ENCODE data around the gene CHAC1.

DNA sequence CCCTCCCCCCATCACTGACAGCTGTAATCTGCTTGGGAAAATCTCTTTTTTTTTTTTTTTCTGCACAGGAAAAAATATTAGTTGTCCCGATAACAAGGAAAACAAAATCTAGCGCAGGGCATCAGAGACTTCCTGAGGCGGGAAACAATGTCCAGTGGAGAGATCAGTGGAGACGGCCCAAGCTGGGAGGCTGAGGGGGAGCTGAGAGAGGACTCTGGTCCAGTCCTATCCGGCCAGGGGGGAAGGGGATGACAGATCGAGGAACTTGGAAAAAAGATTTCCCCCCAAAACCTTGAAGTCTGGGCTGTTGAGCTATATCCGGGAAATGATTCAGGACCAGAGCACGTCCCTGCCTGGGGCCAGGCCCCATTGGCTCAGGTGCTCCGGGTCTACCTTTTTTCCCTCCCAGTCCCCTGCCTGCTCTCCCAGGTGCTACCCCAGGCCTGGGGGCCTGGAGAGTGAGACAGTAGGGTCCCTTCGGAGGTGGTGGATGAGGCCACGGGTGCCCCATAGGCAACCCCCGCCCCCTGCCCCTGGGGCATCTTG, 38.1 kb upstream of the CHAC1 start:
- TF ChIP-seq, protein P1, sequence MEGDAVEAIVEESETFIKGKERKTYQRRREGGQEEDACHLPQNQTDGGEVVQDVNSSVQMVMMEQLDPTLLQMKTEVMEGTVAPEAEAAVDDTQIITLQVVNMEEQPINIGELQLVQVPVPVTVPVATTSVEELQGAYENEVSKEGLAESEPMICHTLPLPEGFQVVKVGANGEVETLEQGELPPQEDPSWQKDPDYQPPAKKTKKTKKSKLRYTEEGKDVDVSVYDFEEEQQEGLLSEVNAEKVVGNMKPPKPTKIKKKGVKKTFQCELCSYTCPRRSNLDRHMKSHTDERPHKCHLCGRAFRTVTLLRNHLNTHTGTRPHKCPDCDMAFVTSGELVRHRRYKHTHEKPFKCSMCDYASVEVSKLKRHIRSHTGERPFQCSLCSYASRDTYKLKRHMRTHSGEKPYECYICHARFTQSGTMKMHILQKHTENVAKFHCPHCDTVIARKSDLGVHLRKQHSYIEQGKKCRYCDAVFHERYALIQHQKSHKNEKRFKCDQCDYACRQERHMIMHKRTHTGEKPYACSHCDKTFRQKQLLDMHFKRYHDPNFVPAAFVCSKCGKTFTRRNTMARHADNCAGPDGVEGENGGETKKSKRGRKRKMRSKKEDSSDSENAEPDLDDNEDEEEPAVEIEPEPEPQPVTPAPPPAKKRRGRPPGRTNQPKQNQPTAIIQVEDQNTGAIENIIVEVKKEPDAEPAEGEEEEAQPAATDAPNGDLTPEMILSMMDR (conservative IDR thresholded peaks at IDR 0.05; ENCODE audit: low read length): no peak
- TF ChIP-seq EZH2phosphoT487 (IDR thresholded peaks at IDR 0.05; ENCODE audit: borderline replicate concordance): no peak
